Frontal cortex (tissue), 4 donors: ENCODE measurements around the gene CRKL. TPM values are rescaled to one million over a fixed set of nuclear protein-coding genes. Genes with fewer than 3 reads are reported as not detected.
A peak's percentile ranks its signal among the peaks of the same experiment; 100 is the strongest.
"Not testable (repeated sequence)": the region's sequence is repeated elsewhere in the genome, so short reads cannot be mapped to it uniquely, and the experiment has no call there.

Experiments used
- DNase-seq, 2 donors: peaks; one replicate each; pipeline ENCODE4 v3.0.0; 2012; ENCODE audit warnings: low spot score in 2 of 2
- FAIRE-seq: peaks from 2 replicates; lab custom pipeline; 2012; peaks lifted over from hg19 to GRCh38; lab: Jason Lieb, UNC
- total RNA-seq: library from RNA; depleted of rRNA; stranded (reverse); fragments of >200 nt; gene quantifications from one replicate; pipeline ENCODE4 v1.2.3, GENCODE V29; 2014
- donor health status: control.
- donor health status: control.
- donor health status: control.

Gene CRKL
- total RNA-seq: 53.4 TPM

- FAIRE-seq: no peak
- peak; percentile 98 for DNase-seq
Measured at GRCh38 chr22:20916916-20917810, at the start of gene CRKL. TSS of gene CRKL (plus strand) at chr22:20917407. CDS start at chr22:20917935, 528 bp downstream.

GRCh38 chr22:20868025-20868962 lies 48.9 kb upstream of the CRKL start:
- no peak for FAIRE-seq
- DNase-seq: no peak

- no peak for DNase-seq
- no peak for FAIRE-seq
Measured at GRCh38 chr22:20869234-20869633, 48.0 kb upstream of the CRKL start.

- FAIRE-seq: no peak
- DNase-seq: no peak
Measured at GRCh38 chr22:20873214-20873613, 44.0 kb upstream of the CRKL start.

GRCh38 chr22:20875296-20875695 lies 41.9 kb upstream of the CRKL start:
- DNase-seq (no peak), FAIRE-seq (no peak)

GRCh38 chr22:20877715-20878114 lies 39.5 kb upstream of the CRKL start:
- DNase-seq (no peak), FAIRE-seq (no peak)

- FAIRE-seq (no peak), DNase-seq (no peak)
Measured at GRCh38 chr22:20881231-20881630, 36.0 kb upstream of the CRKL start.

GRCh38 chr22:20881869-20882815 lies 35.1 kb upstream of the CRKL start:
- FAIRE-seq: no peak
- DNase-seq: no peak

- no peak for DNase-seq
- FAIRE-seq: no peak
Measured at GRCh38 chr22:20882855-20883254, 34.4 kb upstream of the CRKL start.

GRCh38 chr22:20884454-20884853 lies 32.8 kb upstream of the CRKL start:
- FAIRE-seq: no peak

GRCh38 chr22:20885017-20885556 lies 32.1 kb upstream of the CRKL start:
- no peak for FAIRE-seq
- DNase-seq: no peak

More at GRCh38 chr22:20884454-20884853, 32.8 kb upstream of the CRKL start:
- no peak for DNase-seq

GRCh38 chr22:20885557-20886323 lies 31.5 kb upstream of the CRKL start:
- FAIRE-seq (no peak), DNase-seq (peak; percentile 35 to 78)

- FAIRE-seq (no peak), DNase-seq (no peak)
Measured at GRCh38 chr22:20887375-20887774, 29.8 kb upstream of the CRKL start.

GRCh38 chr22:20889025-20889704 lies 28.0 kb upstream of the CRKL start:
- DNase-seq: no peak
- no peak for FAIRE-seq

GRCh38 chr22:20889904-20890540 lies 27.2 kb upstream of the CRKL start:
- FAIRE-seq: no peak

GRCh38 chr22:20890975-20891374 lies 26.2 kb upstream of the CRKL start:
- DNase-seq (no peak), FAIRE-seq (no peak)

More at GRCh38 chr22:20889904-20890540, 27.2 kb upstream of the CRKL start:
- DNase-seq: no peak

- DNase-seq, FAIRE-seq: not testable (repeated sequence)
Measured at GRCh38 chr22:20897737-20898136, 19.5 kb upstream of the CRKL start.
